Measurements from ENCODE around the gene CEP295NL. TPM values are rescaled to one million over a fixed set of nuclear protein-coding genes. Genes with fewer than 3 reads are reported as not detected.

The CEP295NL gene
- total RNA-seq: 4.6 and 6.8 TPM in 2 replicates

DNA sequence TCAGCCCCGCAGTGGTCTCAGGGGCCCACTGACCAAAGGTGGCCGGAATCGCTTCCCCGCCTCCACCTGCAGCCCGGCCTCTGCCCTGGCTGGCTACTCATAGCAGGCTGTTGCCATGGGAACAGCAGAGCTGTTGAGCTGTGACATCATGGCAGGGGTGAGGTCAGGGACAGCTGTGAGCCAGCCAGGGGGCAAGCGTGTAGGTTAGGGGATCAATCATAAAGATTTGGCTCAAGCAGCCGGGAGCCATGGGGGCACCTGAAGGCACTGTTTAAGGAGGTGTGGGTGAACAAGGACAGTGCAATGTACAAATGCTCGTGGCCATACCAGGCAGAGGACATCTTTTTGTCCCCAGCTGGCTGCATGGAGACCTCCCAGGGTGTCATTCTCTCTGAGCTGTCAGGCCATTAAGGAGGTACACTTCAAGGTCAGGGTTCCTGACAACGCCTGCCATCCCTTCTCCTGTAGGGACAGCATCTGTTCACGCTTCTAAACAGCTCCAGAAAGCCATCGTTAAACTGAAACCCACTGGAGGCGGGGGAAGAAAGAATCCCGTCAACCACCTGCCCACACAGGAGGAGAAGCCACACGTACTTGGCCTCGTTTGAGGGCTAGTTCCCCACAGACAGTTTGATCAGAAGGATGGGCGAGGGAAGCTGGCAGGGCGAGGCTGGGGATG, at the start of gene CEP295NL:
Gene CEP295NL (minus strand): TSS at position 101 of the 679 bp plus-strand sequence. CDS start 1,373 bp downstream, outside the sequence.

GRCh38 chr17:78925234-78925633, 22.2 kb upstream of the CEP295NL start, which contains the start of gene TIMP2:
TIMP2 (minus strand) TSS chr17:78925387; CDS start chr17:78925088, 299 bp downstream.

DNA sequence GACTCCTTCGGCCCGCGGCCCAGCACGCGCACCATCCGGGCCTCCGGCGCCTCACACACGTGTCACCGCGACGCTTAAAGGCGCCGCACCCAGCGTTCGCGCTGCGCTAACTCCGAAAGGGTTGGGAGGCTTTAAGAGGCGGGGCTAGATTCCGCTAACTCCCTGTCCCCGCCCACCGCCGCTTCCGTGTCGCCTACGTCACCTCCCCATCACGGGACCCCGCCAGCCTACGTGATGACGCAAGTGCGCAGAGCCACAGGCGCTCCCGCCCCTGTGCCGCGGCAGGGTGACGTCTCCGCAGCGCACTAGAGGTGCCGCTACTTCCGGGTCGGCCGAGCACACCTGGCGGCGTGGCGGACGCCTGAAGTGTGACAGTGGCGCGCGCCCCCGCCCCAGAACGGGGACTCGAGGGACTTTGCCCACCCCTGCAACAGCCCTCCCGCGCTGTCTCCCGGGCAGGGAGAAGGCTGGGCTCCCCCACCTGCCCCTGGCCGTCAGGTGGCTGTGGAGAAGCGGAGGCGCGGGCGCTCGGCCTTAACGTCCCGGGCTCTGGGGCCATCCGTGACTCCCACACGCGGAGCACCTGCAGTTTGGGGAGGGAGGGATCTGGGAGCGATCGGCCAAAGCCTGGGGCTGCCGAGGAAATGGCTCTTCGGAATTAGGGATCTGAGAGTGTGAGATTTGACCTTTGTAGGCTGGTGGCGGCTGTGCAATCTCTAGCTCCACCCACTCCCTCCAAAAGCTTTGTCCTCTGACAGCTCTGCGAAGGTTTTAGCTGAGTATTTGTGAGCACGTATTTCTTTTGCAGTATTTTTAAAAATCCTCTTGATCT, 62.0 kb downstream of the CEP295NL start, which contains the start of gene USP36:
Gene USP36 (minus strand): TSS at position 35 of the 832 bp plus-strand sequence. CDS start 4,451 bp downstream, outside the sequence.

Other genes starting within 250 kb of the CEP295NL start
- gene CYTH1, start 120.9 kb downstream of the CEP295NL start, total RNA-seq: 13.4 and 17.5 TPM in 2 replicates
- 17.7 and 28.4 TPM in 2 replicates for gene USP36, start 62.4 kb downstream of the CEP295NL start, total RNA-seq
- gene TIMP2, start 22.2 kb upstream of the CEP295NL start, total RNA-seq: 176 and 207 TPM in 2 replicates
- gene LGALS3BP, start 76.7 kb upstream of the CEP295NL start, total RNA-seq: 282 and 636 TPM in 2 replicates
- 60.9 and 105 TPM in 2 replicates for gene CANT1, start 106.6 kb upstream of the CEP295NL start, total RNA-seq
- gene C1QTNF1, start 121.0 kb upstream of the CEP295NL start, total RNA-seq: 6.3 and 79.2 TPM in 2 replicates
- 11.2 and 14.6 TPM in 2 replicates for gene ENGASE, start 171.6 kb upstream of the CEP295NL start, total RNA-seq